ENCODE data around the gene EEF1AKMT1.

- no peak for TF ChIP-seq POLR2A (IDR thresholded peaks at IDR 0.05)
- TF ChIP-seq CTCF (IDR thresholded peaks at IDR 0.05): no peak
These were observed 72.3 kb downstream of the EEF1AKMT1 start for GRCh38 chr13:20701461-20701860.
